Neural progenitor cell (in vitro differentiated cells): ENCODE results near the gene SERPINB6.

Source experiments
- EZH2 ChIP-seq: fragments of 200-600 bp; sonication (generic); IDR thresholded peaks from 2 replicates; pipeline ENCODE4 v1.6.1; 2017; ENCODE audit warnings: antibody characterized with exemption, mild to moderate bottlenecking, moderate library complexity
- EZH2phosphoT487 ChIP-seq: fragments of 200-600 bp; sonication (generic); IDR thresholded peaks from 2 replicates; pipeline ENCODE4 v1.6.1; 2017; ENCODE audit warnings: antibody characterized with exemption
- TF ChIP-seq, protein P1 (sequence below): fragments of 200-600 bp; sonication (generic); IDR thresholded peaks from 2 replicates; pipeline ENCODE4 v1.5.1; 2017; ENCODE audit warnings: antibody characterized with exemption, mild to moderate bottlenecking

GRCh38 chr6:2920671-2921112 lies 50.7 kb downstream of the SERPINB6 start:
- TF ChIP-seq, protein P1, sequence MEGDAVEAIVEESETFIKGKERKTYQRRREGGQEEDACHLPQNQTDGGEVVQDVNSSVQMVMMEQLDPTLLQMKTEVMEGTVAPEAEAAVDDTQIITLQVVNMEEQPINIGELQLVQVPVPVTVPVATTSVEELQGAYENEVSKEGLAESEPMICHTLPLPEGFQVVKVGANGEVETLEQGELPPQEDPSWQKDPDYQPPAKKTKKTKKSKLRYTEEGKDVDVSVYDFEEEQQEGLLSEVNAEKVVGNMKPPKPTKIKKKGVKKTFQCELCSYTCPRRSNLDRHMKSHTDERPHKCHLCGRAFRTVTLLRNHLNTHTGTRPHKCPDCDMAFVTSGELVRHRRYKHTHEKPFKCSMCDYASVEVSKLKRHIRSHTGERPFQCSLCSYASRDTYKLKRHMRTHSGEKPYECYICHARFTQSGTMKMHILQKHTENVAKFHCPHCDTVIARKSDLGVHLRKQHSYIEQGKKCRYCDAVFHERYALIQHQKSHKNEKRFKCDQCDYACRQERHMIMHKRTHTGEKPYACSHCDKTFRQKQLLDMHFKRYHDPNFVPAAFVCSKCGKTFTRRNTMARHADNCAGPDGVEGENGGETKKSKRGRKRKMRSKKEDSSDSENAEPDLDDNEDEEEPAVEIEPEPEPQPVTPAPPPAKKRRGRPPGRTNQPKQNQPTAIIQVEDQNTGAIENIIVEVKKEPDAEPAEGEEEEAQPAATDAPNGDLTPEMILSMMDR = no peak
- no peak for TF ChIP-seq EZH2
- TF ChIP-seq EZH2phosphoT487 = no peak
